Stimulated activated effector memory CD8-positive, alpha-beta T cell treated with anti-CD3 and anti-CD28 coated beads, Interleukin-12 subunit alpha, Interleukin-12 subunit beta, amount 100 ng/mL, for 72 hours (primary cell): ENCODE results near the gene RDH12.
A peak's percentile ranks its signal among the peaks of the same experiment; 100 is the strongest.
"Not testable (repeated sequence)": the region's sequence is repeated elsewhere in the genome, so short reads cannot be mapped to it uniquely, and the experiment has no call there.

Experiments
- ATAC-seq: fragments of 150-1000 bp; cut with Tn5 transposase; 2 replicates; pipeline ENCODE4 v1.10.0; 2021
- DNase-seq, 2 donors: peaks; one replicate each; pipeline ENCODE4 v3.0.0; 2021 to 2022; ENCODE audit warnings: low spot score in 2 of 2
- H3K27ac Mint-ChIP-seq: one replicate; pipeline ENCODE4 v1.8.0; 2022; ENCODE audit warnings: mild to moderate bottlenecking, mixed read lengths
- H3K36me3 Mint-ChIP-seq: one replicate; pipeline ENCODE4 v1.8.0; 2022; ENCODE audit warnings: mild to moderate bottlenecking, mixed read lengths
- H3K4me1 Mint-ChIP-seq: one replicate; pipeline ENCODE4 v1.8.0; 2022; ENCODE audit warnings: mixed read lengths
- H3K4me3 Mint-ChIP-seq: one replicate; pipeline ENCODE4 v1.8.0; 2022; ENCODE audit warnings: mild to moderate bottlenecking, mixed read lengths
- H3K9me3 Mint-ChIP-seq: one replicate; pipeline ENCODE4 v1.8.0; 2022; ENCODE audit warnings: mixed read lengths

Gene RDH12

DNA sequence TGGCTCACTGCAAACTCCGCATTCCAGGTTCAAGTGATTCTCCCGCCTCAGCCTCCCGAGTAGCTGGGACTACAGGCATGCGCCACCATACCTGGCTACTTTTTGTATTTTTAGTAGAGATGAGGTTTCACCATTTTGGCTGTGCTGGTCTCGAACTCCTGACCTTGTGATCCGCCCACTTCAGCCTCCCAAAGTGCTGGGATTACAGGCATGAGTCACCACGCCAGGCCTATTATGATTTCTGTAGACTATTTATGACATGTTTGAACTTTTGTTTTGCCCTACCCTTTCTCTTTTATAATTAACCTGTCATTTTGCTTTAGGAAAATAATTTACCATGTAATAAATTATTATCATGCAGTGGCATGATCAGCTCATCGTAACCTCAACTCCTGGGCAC, at the start of gene RDH12:
Gene RDH12, plus strand, starts transcription at position 395 of the 400 bp plus-strand sequence. CDS start 20,757 bp downstream, outside the sequence.
- not testable (repeated sequence) for ATAC-seq, H3K4me1 Mint-ChIP-seq, DNase-seq, H3K4me3 Mint-ChIP-seq, H3K27ac Mint-ChIP-seq, H3K9me3 Mint-ChIP-seq, H3K36me3 Mint-ChIP-seq

DNA sequence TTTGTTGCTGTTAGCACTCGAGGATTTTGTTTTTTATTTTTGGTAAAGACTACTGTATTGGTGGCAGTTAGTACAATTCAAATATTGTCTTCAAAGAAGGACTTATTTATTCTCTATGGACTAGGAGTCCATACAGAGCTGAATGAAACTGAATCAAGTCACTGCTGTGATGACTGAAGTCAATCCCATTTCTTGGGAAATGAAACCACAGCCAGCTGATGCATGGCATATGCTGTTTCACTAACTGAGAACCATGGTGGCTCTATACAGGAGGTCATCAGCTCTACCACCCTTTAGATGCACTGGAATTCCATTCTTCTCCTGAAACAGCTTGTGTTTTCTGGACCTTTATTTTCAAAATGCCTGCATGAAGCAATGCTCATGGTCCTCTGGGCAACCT, 49.5 kb upstream of the RDH12 start:
- ATAC-seq (peak; percentile 54), DNase-seq (no peak)
- no peaks in the 10 kb centered on the region for H3K9me3 Mint-ChIP-seq
- no peak overlapping the region for H3K4me3 Mint-ChIP-seq
- no peaks in the 10 kb centered on the region for H3K4me1 Mint-ChIP-seq
- H3K27ac Mint-ChIP-seq = peak overlapping the region; percentile 45
- peaks cover 91% of the 10 kb centered on the region for H3K36me3 Mint-ChIP-seq

DNA sequence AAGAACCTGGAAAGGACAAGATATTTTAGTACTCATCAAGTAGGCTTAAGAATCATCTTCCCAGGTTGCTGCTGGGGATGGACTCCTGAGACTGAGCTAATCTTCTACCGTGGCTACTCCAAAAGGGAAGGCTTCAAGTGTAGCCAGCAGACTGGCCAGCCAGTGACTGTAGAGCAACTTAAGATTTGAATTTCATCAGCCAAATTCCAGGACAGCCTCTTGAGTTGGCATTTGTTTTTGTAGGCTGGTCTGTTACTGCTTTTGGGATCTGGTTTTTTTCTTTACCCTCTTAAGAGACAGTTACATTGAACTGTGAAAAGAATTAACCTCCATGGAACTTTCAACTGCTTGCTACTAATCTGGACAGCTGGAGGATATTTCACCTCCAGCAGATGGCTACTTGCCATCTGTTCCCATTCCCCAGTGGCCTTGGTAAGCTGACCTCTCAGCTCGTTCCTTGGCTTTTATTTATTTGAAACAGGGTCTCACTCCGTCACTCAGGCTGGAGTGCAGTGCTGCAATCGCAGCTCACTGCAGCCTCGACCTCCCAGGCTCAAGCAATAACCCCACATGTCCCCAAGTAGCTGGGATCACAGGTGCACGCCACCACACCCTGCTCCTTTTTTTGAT, 47.9 kb upstream of the RDH12 start:
- DNase-seq = no peak

DNA sequence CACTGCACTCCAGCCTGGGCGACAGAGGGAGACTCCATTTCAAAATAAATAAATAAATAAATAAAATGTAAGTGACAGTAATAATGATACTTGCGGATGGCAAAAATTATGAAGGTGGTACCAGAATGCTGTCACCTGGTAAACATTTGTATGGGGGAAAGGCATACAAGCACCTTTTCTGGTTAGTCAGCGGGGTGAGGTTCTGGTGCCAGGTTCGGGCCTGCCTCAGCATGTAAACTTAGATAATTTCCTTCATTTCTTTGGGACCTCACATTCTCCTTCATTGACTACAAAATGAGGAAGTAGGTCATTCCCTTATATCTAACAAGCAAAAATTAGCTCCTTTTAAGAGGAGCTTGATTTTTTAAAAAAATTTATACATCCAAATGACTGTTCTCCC, 38.1 kb upstream of the RDH12 start:
- H3K4me3 Mint-ChIP-seq = no peak overlapping the region
- peaks cover 29% of the 10 kb centered on the region for H3K4me1 Mint-ChIP-seq
- peak overlapping the region; percentile 21 for H3K27ac Mint-ChIP-seq
- ATAC-seq (no peak), DNase-seq (no peak)
- peaks cover 38% of the 10 kb centered on the region for H3K36me3 Mint-ChIP-seq
- no peaks in the 10 kb centered on the region for H3K9me3 Mint-ChIP-seq

More for the DNA sequence above, 47.9 kb upstream of the RDH12 start:
- Mint-ChIP-seq H3K36me3 (peaks cover 97% of the 10 kb centered on the region), H3K4me1 (no peaks in the 10 kb centered on the region), H3K9me3 (no peaks in the 10 kb centered on the region), H3K4me3 (no peak overlapping the region), H3K27ac (no peak overlapping the region)
- ATAC-seq = no peak

DNA sequence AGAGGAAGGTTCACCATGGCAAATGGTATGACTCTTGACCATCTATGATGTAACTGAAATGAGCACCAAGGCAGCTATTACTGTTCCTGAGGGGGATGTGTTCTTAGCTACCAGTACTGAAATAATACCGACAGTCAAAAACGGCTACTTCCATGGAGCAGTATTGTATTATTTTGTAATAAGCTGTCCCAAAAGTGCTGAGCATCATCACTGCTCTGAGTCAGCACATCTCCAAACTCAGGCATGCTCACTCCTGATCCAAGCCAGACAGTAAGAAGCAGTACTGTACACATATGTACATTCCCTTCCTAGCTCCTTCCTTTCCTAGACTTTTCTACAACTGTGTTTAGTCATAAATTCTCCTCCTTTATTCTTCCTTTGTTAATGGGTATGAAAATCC, 35.8 kb upstream of the RDH12 start:
- DNase-seq = no peak
- ATAC-seq = peak; percentile 43
- H3K27ac Mint-ChIP-seq = peak overlapping the region; percentile 80
- H3K4me1 Mint-ChIP-seq = peaks cover 51% of the 10 kb centered on the region
- no peaks in the 10 kb centered on the region for H3K9me3 Mint-ChIP-seq
- no peak overlapping the region for H3K4me3 Mint-ChIP-seq
- H3K36me3 Mint-ChIP-seq = peaks cover 19% of the 10 kb centered on the region

DNA sequence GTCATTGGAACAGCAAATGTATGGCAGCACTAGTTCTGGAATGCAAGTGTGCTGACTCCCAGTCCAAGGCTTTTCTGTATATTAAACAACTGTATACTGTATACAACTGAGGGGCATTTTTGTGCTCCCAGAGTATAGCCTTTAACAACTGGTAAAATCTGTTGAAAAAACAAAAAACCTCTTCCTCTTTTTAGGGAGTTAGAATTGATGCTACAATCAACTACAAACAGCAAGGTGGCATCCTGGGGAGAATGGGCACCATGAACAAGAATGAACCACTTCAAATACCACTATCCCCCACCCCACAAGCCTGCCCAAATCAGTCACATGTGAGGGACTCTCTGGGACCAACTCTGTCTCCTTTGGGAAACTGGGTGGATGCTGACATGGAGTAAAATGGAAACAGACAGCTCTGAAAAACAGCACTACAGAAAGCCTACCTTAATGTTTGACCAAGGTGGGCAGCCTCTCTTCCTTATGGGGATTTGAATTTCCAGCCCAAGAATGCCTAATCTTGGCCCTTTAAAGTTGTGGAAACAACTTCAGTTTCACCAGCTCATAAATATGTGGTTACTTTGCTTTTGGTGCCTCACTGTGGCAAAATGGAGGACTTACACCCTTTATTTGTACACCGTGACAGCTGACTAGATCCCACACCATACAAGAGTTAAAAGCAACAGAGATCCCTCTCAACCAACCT, 34.8 kb upstream of the RDH12 start:
- peaks cover 58% of the 10 kb centered on the region for H3K4me1 Mint-ChIP-seq
- H3K27ac Mint-ChIP-seq = peak overlapping the region; percentile 80
- no peaks in the 10 kb centered on the region for H3K9me3 Mint-ChIP-seq
- peak; percentile 77 for ATAC-seq
- H3K36me3 Mint-ChIP-seq = peaks cover 9% of the 10 kb centered on the region
- DNase-seq = peak in 1 of 2 donors; percentile 55
- no peak overlapping the region for H3K4me3 Mint-ChIP-seq

DNA sequence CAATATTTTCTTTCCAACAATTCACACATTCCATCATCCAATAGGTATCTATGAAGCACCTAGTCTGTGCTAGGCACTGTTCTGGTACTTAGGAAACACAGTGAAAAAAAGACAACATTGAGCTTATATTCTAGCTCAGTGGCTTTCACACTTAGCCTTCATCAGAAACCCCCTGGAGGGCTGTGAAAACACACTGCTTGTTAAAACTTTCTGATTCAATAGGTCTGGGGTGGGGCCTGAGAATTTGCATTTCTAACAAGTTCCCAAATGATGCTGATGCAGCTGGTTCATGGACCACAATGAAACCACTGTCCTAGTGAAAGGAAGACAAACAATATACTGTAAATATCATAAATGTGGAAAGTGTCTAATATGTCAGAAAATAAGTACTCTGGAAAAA, 33.1 kb upstream of the RDH12 start:
- peak; percentile 83 for ATAC-seq
- DNase-seq = peak in 1 of 2 donors; percentile 59
- Mint-ChIP-seq H3K27ac (no peak overlapping the region), H3K4me3 (no peak overlapping the region), H3K4me1 (peaks cover 71% of the 10 kb centered on the region), H3K9me3 (no peaks in the 10 kb centered on the region), H3K36me3 (peaks cover 16% of the 10 kb centered on the region)

DNA sequence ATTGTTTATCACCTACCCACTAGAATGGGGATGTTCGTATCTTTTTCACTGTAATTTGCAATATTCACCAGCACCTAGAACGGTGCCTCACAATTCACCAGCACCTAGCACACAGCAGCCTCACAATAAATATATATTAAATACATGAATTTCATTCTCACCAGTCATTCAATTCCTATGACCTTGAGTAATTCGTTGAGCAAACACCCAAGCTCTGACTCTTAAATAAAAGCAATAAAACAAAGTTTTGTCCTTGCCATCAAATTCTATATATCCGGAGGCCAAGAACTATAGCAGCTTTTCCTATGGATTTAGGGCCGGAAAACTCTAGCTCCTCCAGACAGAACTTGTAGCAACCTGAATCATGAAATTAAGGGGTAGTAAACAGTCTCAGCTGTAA, 28.2 kb upstream of the RDH12 start:
- no peaks in the 10 kb centered on the region for H3K9me3 Mint-ChIP-seq
- H3K4me3 Mint-ChIP-seq = peak overlapping the region; percentile 83
- peaks cover 36% of the 10 kb centered on the region for H3K36me3 Mint-ChIP-seq
- peaks cover 49% of the 10 kb centered on the region for H3K4me1 Mint-ChIP-seq
- DNase-seq = no peak
- H3K27ac Mint-ChIP-seq = peak overlapping the region; percentile 90
- no peak for ATAC-seq

DNA sequence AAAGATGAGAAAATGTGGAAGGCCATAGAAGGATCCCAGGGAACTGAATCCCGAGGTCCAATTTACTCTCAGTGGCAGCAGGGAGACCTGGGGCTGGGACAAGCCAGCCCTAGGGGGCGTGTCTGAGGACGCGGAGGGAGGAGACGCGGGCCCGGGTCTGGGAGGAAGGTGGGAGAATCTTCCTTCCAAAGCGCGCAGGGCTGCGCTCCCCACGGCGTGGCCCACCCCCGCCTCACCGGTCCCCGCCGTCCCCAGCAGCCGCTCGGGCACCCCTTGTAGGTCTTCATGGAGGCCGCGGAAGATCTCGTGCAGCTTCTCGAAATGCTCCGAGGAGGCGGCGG, 27.6 kb upstream of the RDH12 start:
- Mint-ChIP-seq H3K9me3 (no peaks in the 10 kb centered on the region), H3K36me3 (peaks cover 42% of the 10 kb centered on the region), H3K4me3 (peak overlapping the region; percentile 83), H3K27ac (peak overlapping the region; percentile 90), H3K4me1 (peaks cover 43% of the 10 kb centered on the region)
- DNase-seq (peak; percentile 36 to 67), ATAC-seq (peak; percentile 74)

DNA sequence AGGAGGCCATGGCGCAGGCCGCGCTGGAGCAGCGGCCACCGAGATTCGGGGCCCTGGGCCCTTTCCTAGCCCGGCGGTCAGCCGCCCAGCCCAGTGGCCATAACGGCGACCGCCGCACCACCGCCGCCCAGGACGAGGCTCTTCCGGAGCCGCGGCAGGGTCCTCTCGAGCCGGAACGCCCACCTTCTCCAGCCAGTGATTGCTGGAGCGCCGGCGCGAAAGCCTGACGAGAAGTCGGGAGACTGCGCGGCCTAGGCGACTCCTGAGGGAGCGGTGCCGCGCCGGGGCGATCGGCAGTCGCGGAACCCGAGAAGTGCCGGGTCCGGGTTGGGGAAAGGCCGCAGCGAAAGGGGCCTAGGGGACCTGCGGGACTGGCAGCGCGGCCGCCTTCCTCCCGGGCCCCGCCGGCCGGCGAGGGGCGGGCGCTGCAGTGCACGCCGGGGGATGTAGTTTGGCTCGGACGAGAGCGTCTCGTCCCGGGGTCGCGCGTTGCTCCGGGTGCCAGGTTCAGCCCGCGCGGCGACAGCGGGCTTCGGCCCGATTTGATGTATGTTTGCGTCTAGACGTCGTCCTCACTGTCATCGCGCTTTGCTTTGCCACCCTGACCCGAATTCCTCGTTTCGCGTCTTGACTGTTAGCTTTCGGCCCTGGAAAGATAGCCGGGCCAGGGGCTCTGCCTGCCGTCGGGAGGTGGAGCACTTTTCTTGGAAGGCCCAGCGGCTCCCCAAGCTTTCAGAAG, 27.0 kb upstream of the RDH12 start, which contains the start of gene VTI1B:
Gene VTI1B, minus strand, starts transcription at position 153 of the 739 bp plus-strand sequence. Its CDS starts 143 bp downstream, at position 10.
- H3K4me1 Mint-ChIP-seq = peaks cover 37% of the 10 kb centered on the region
- ATAC-seq = peak; percentile 96
- H3K36me3 Mint-ChIP-seq = peaks cover 44% of the 10 kb centered on the region
- no peaks in the 10 kb centered on the region for H3K9me3 Mint-ChIP-seq
- H3K27ac Mint-ChIP-seq = peak within 1 kb of the TSS; percentile 90
- peak within 1 kb of the TSS; percentile 83 for H3K4me3 Mint-ChIP-seq
- peak; percentile 76 to 90 for DNase-seq

DNA sequence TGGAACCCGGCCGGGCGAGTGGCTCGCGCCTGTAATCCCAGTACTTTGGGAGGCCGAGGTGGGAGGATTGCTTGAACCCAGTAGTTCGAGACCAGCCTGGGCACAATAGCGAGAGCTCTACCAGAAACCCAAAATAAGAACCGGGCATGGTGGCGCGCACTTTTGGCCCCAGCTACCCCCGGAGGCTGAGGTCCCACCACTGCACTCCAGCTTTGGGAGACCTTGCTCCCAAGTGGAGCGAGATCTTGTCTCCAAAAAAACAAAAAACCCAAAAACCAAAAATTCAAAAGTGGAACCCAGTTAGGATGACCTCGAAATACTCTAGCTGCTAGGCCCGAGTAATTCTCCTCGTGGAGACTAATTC, 26.5 kb upstream of the RDH12 start:
- H3K4me1 Mint-ChIP-seq = peaks cover 32% of the 10 kb centered on the region
- DNase-seq = no peak
- ATAC-seq = no peak
- H3K4me3 Mint-ChIP-seq = peak overlapping the region; percentile 83
- H3K27ac Mint-ChIP-seq = peak overlapping the region; percentile 90
- no peaks in the 10 kb centered on the region for H3K9me3 Mint-ChIP-seq
- peaks cover 48% of the 10 kb centered on the region for H3K36me3 Mint-ChIP-seq

DNA sequence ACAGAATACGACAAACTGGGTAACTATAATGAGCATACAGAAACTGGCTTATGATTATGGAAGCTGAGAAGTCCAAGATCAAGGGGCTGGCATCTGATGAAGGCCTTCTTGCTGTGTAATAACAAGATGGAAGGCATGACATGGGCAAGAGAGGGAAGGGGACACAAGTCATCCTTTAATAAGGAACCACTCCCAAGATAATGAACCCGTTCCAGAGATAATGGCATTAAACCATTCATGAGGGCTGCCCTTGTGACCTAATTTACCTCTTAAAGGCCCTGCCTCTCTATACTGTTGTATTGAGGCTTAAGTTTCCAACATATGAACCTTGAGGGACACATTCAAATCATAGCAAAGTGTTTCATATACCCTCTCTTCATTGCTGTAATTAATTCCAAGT, 22.7 kb upstream of the RDH12 start:
- H3K36me3 Mint-ChIP-seq = peaks cover 76% of the 10 kb centered on the region
- ATAC-seq = no peak

DNA sequence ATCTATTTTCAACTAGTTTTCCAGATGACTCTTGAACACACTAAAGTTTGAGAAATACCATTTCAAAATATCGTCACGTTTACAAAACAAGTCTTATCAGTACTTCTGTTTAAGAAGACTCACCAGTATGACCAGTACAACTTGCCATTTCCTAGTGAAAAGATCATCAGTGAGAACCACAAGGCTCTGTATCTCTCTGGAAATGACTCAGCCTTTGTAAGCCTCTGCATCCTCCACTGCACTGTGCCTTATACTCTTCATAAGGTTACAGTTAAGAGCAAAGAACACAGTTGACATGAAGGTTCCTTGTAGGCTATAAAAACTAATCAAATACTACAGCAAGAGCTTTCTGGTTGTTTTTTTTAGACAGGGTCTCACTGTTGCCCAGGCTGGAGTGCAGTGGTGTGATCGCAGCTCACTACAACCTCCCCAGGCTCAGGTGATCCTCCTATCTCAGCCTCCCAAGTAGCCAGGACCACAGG, 21.5 kb upstream of the RDH12 start:
- Mint-ChIP-seq H3K36me3 (peaks cover 87% of the 10 kb centered on the region), H3K9me3 (no peaks in the 10 kb centered on the region), H3K27ac (peak overlapping the region; percentile 26), H3K4me3 (no peak overlapping the region), H3K4me1 (peaks cover 25% of the 10 kb centered on the region)
- peak; percentile 100 for ATAC-seq
- DNase-seq = peak in 1 of 2 donors; percentile 53

More for the DNA sequence above, 22.7 kb upstream of the RDH12 start:
- peaks cover 24% of the 10 kb centered on the region for H3K4me1 Mint-ChIP-seq
- DNase-seq = no peak
- no peak overlapping the region for H3K27ac Mint-ChIP-seq
- H3K4me3 Mint-ChIP-seq = no peak overlapping the region
- H3K9me3 Mint-ChIP-seq = no peaks in the 10 kb centered on the region

DNA sequence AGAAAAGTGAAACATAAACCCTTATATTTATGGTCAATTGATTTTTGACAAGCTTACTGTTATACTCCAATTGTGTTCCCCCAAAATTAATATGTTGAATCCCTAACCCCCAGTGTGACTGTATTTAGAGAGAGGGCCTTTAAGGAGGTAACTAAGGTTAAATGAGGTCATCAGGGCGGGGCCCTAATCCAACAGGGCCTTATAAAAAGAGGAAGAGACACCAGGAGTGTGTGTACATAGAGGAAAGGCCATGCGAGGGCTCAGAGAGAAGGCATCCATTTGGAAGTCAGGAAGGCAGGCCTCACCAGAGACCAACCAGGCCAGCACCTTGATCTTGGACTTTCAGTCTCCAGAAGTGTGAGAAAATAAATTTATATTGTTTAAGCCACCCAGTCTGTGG, 20.7 kb upstream of the RDH12 start:
- Mint-ChIP-seq H3K27ac (no peak overlapping the region), H3K4me1 (peaks cover 25% of the 10 kb centered on the region), H3K4me3 (no peak overlapping the region), H3K36me3 (peaks cover 90% of the 10 kb centered on the region), H3K9me3 (no peaks in the 10 kb centered on the region)
- DNase-seq (no peak), ATAC-seq (no peak)

DNA sequence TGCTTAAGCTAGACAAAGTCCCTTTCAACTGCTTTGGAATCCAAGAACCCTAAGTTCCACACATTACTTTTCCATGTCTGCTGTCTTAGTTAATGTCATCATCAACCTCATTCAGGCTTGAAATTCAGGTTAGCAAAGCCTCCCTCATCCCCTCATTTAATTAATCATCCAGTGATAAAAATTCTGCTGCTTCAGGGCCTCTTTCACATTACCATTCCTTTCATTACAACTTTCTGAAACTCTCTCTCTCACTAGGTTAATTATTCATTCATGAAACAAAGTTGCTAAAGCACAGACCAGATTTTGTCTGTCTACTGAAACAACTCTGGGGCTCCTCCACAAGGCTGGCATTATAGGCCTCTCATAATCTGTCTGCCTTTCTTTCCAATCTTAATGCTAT, 17.8 kb upstream of the RDH12 start:
- peaks cover 25% of the 10 kb centered on the region for H3K4me1 Mint-ChIP-seq
- H3K27ac Mint-ChIP-seq = peak overlapping the region; percentile 27
- no peak for ATAC-seq
- no peak for DNase-seq
- H3K4me3 Mint-ChIP-seq = no peak overlapping the region
- H3K9me3 Mint-ChIP-seq = no peaks in the 10 kb centered on the region
- peaks cover 93% of the 10 kb centered on the region for H3K36me3 Mint-ChIP-seq
